ENCODE results near the gene LYST. TPM values are rescaled to one million over a fixed set of nuclear protein-coding genes. Genes with fewer than 3 reads are reported as not detected.

Gene LYST
- total and polyA plus RNA-seq, 10 of the 15 experiments (the other 5 are each of a cell fraction or from before 2014, with no cell fraction given) = 3.3 to 28.1 (median 5.6) TPM

GRCh38 chr1:235860829-235861228, 5.9 kb downstream of the LYST start:
- Histone ChIP-seq H4K20me1 (ENCODE audit: control insufficient read depth, insufficient read depth) (no peaks in the 10 kb centered on the region), H3K79me2 (ENCODE audit: control insufficient read depth, insufficient read depth, low read length) (peaks cover 11% of the 10 kb centered on the region), H2AFZ (ENCODE audit: control insufficient read depth, low read depth, low read length) (no peak overlapping the region), H3K27ac (ENCODE audit: control insufficient read depth, insufficient read depth) (no peak overlapping the region), H3K4me1 (ENCODE audit: control insufficient read depth, insufficient read depth, low read length) (peaks cover 8% of the 10 kb centered on the region; the same call in 1 of the 2 replicates), H3K4me2 (ENCODE audit: control insufficient read depth, insufficient read depth) (no peak overlapping the region), H3K4me3 (no peak overlapping the region), H3K9ac (ENCODE audit: control insufficient read depth, insufficient read depth, low read length) (no peak overlapping the region), H3K36me3 (ENCODE audit: control insufficient read depth in 2 of 2, insufficient read depth in 2 of 2, low read length in 1 of 2) (no peaks in the 10 kb centered on the region), H3K9me3 (replicated peaks; ENCODE audit: control insufficient read depth, insufficient read depth, low read length) (no peaks in the 10 kb centered on the region), H3K27me3 (replicated peaks in 1 of 2; ENCODE audit: control insufficient read depth in 2 of 2, insufficient read depth in 2 of 2, low read length in 1 of 2) (no peaks in the 10 kb centered on the region)
- BruUV-seq (replicated peaks) = no TSS peak
- in situ Hi-C loops (cut with MboI) = no loop called here
- WGBS (ENCODE audit: insufficient coverage, insufficient replicate concordance, low lambda C conversion rate, missing lambda C conversion rate) = 86% methylated on average over 1 of the region's 1 CpG
- ChIA-PET POLR2A (interaction anchor here (0.6 kb wide), 1 partner anchor 16 kb away, joined by 3 read pairs; no protein-coding TSS in a partner anchor), CTCF (interaction anchor here (0.6 to 3.0 kb wide), 7 partner anchors 9 to 112 kb away, joined by 3 to 13 read pairs (median 3); no protein-coding TSS in a partner anchor), SMC1A (ENCODE audit: uncharacterized antibody, unreplicated experiment) (interaction anchor here (0.7 to 1.9 kb wide), 6 partner anchors 12 to 47 kb away, joined by 3 to 6 read pairs (median 4); no protein-coding TSS in a partner anchor), RAD21 (ENCODE audit: unreplicated experiment) (interaction anchor here (1.9 to 2.2 kb wide), 3 partner anchors 18 to 111 kb away, joined by 5 to 7 read pairs (median 7); no protein-coding TSS in a partner anchor)
- FAIRE-seq (no peak), DNase-seq (ENCODE audit: low read depth, low spot score) (no peak), ATAC-seq (no peak)
- intact Hi-C loops (cut with micrococcal nuclease; ENCODE audit: unreplicated experiment) = loop anchor here (10.0 kb wide), 1 partner anchor 284 kb away; the partner anchor contains the start of gene GPR137B
- TF ChIP-seq CBX5 (IDR thresholded peaks at IDR 0.05; ENCODE audit: low read depth) (no peak), ZBTB40 (IDR thresholded peaks at IDR 0.05; ENCODE audit: borderline replicate concordance) (no peak), MEF2B (IDR thresholded peaks at IDR 0.05; ENCODE audit: partially characterized antibody, poor library complexity, severe bottlenecking) (no peak), FOXK2 (IDR thresholded peaks at IDR 0.05) (no peak), BACH1 (IDR thresholded peaks at IDR 0.05; ENCODE audit: borderline replicate concordance) (no peak), HCFC1 (IDR thresholded peaks at IDR 0.05; ENCODE audit: low read length) (no peak), SRF (IDR thresholded peaks at IDR 0.05; ENCODE audit: low read depth in 2 of 2, low read length in 2 of 2) (no peak), ASH2L (IDR thresholded peaks at IDR 0.05; ENCODE audit: borderline replicate concordance, low read depth) (no peak), SIN3A (IDR thresholded peaks at IDR 0.05; ENCODE audit: low read depth, low read length) (no peak), MYB (IDR thresholded peaks at IDR 0.05; ENCODE audit: borderline replicate concordance, low read depth, low read length) (no peak), HDAC2 (IDR thresholded peaks at IDR 0.05) (no peak), BHLHE40 (IDR thresholded peaks at IDR 0.05; ENCODE audit: borderline replicate concordance in 1 of 2, low read depth in 2 of 2, low read length in 1 of 2) (no peak), SKIL (IDR thresholded peaks at IDR 0.05; ENCODE audit: low read depth, poor library complexity, severe bottlenecking) (no peak), DPF2 (IDR thresholded peaks at IDR 0.05) (no peak), TCF7 (IDR thresholded peaks at IDR 0.05; ENCODE audit: borderline replicate concordance) (no peak), TARDBP (IDR thresholded peaks at IDR 0.05; ENCODE audit: borderline replicate concordance) (no peak), PKNOX1 (IDR thresholded peaks at IDR 0.05) (no peak)
